Caco-2 (cell line): ENCODE data around the gene SGCG. TPM values are rescaled to one million over a fixed set of nuclear protein-coding genes. Genes with fewer than 3 reads are reported as not detected.

Experiments
- BruUV-seq: library from RNA; stranded (reverse); fragments of 400-500 nt; replicated peaks from 2 replicates; lab custom pipeline; 2021; lab: Mats Ljungman, UMichigan
- CTCF ChIA-PET: fragments of 300-600 bp; sonication (Branson Sonifier 250); formaldehyde crosslinking; loops from one replicate; lab custom pipeline; 2022; ENCODE audit warnings: antibody characterized with exemption; lab: Charles Lee
- POLR2A ChIA-PET: fragments of 300-600 bp; sonication (Branson Sonifier 250); formaldehyde crosslinking; loops from one replicate; lab custom pipeline; 2022; ENCODE audit warnings: antibody characterized with exemption; lab: Charles Lee
- DNase-seq, 2 experiments: peaks; one replicate each; pipeline versions ENCODE4 v3.0.0 to v3.0.0-alpha.2; 2020 to 2022
- H3K27me3 ChIP-seq: replicated peaks from 2 replicates; pipeline ENCODE4 v1.6.0; 2011; ENCODE audit warnings: low read length; ENCODE audit not compliant: control insufficient read depth, insufficient read depth
- H3K36me3 ChIP-seq: 2 replicates; pipeline ENCODE4 v1.5.1; 2011; ENCODE audit warnings: low read length; ENCODE audit not compliant: control insufficient read depth, insufficient read depth
- H3K4me1 ChIP-seq: fragments of 250-450 bp; sonication (Bioruptor Pico); 2 replicates; pipeline ENCODE4 v1.5.1; 2020; ENCODE audit warnings: mild to moderate bottlenecking
- H3K4me3 ChIP-seq: 2 replicates; pipeline ENCODE4 v1.5.1; 2011; ENCODE audit warnings: low read depth, mild to moderate bottlenecking, control low read depth, low read length
- H3K9me3 ChIP-seq: fragments of 250-450 bp; sonication (Bioruptor Pico); 2 replicates; pipeline ENCODE4 v1.5.1; 2020; ENCODE audit warnings: mild to moderate bottlenecking, moderate library complexity
- H3K27ac Mint-ChIP-seq: one replicate; pipeline ENCODE4 v1.8.0; 2022; ENCODE audit warnings: mixed read lengths; ENCODE audit not compliant: unreplicated experiment
- H3K27me3 Mint-ChIP-seq: one replicate; pipeline ENCODE4 v1.8.0; 2022; ENCODE audit warnings: mixed read lengths; ENCODE audit not compliant: insufficient read depth, unreplicated experiment
- H3K36me3 Mint-ChIP-seq: one replicate; pipeline ENCODE4 v1.8.0; 2022; ENCODE audit warnings: mild to moderate bottlenecking, mixed read lengths; ENCODE audit not compliant: insufficient read depth, unreplicated experiment
- H3K4me1 Mint-ChIP-seq: one replicate; pipeline ENCODE4 v1.8.0; 2022; ENCODE audit warnings: low read depth, mixed read lengths; ENCODE audit not compliant: unreplicated experiment
- H3K4me3 Mint-ChIP-seq: one replicate; pipeline ENCODE4 v1.8.0; 2022; ENCODE audit warnings: mild to moderate bottlenecking, moderate library complexity, mixed read lengths; ENCODE audit not compliant: unreplicated experiment
- H3K9me3 Mint-ChIP-seq: one replicate; pipeline ENCODE4 v1.8.0; 2022; ENCODE audit warnings: mixed read lengths; ENCODE audit not compliant: unreplicated experiment
- CTCF ChIP-seq, 2 experiments: fragments of 200-600 bp in 1 of 2; IDR thresholded peaks; 1 replicate in 1 of 2; 2 replicates in 1 of 2; pipeline versions ENCODE4 v1.5.1 to v1.8.0; 2011 to 2022; ENCODE audit warnings: antibody characterized with exemption in 1 of 2, control low read depth in 1 of 2, inconsistent platforms in 1 of 2, low read depth in 1 of 2, low read length in 1 of 2, mild to moderate bottlenecking in 1 of 2, moderate library complexity in 1 of 2; ENCODE audit not compliant: insufficient read depth in 1 of 2, severe bottlenecking in 1 of 2, unreplicated experiment in 1 of 2
- intact Hi-C: fragments of 100-400 bp; cut with micrococcal nuclease; formaldehyde crosslinking; loops from one replicate; pipeline ENCODE4 v1.10.0; 2022; ENCODE audit not compliant: unreplicated experiment
- total RNA-seq: library from RNA; stranded (reverse); gene quantifications from 2 replicates; pipeline ENCODE4 v1.2.3, GENCODE V29; 2022

Gene SGCG
- total RNA-seq, 1 experiment from 2014 or later, result not detected

- H3K27me3 ChIP-seq, result no peaks in the 10 kb centered on the region
- BruUV-seq, result no TSS peak
These were observed 21.6 kb downstream of the SGCG start for GRCh38 chr13:23202383-23202782.

GRCh38 chr13:23203516-23203915, 22.7 kb downstream of the SGCG start:
- no peaks in the 10 kb centered on the region for H3K4me1 Mint-ChIP-seq
- no peak overlapping the region for H3K4me3 Mint-ChIP-seq
- Histone ChIP-seq H3K4me3 (no peak overlapping the region), H3K27me3 (no peaks in the 10 kb centered on the region), H3K9me3 (no peaks in the 10 kb centered on the region), H3K4me1 (no peaks in the 10 kb centered on the region), H3K36me3 (no peaks in the 10 kb centered on the region)
- CTCF ChIA-PET, result no interaction called here
- peaks cover 16% of the 10 kb centered on the region for H3K27me3 Mint-ChIP-seq
- DNase-seq, result no peak
- POLR2A ChIA-PET, result no interaction called here
- intact Hi-C loops, result no loop called here
- no TSS peak for BruUV-seq
- no peak for TF ChIP-seq CTCF (IDR thresholded peaks at IDR 0.05; ENCODE audit: insufficient read depth in 1 of 2, low read depth in 1 of 2, low read length in 1 of 2, severe bottlenecking in 1 of 2, unreplicated experiment in 1 of 2)
- no peaks in the 10 kb centered on the region for H3K36me3 Mint-ChIP-seq
- H3K9me3 Mint-ChIP-seq, result no peaks in the 10 kb centered on the region
- H3K27ac Mint-ChIP-seq, result no peak overlapping the region

More at GRCh38 chr13:23202383-23202782, 21.6 kb downstream of the SGCG start:
- CTCF ChIA-PET, result no interaction called here
- Mint-ChIP-seq H3K4me3 (no peak overlapping the region), H3K36me3 (no peaks in the 10 kb centered on the region), H3K27ac (no peak overlapping the region), H3K9me3 (no peaks in the 10 kb centered on the region), H3K4me1 (no peaks in the 10 kb centered on the region), H3K27me3 (peaks cover 16% of the 10 kb centered on the region)
- TF ChIP-seq CTCF (IDR thresholded peaks at IDR 0.05; ENCODE audit: insufficient read depth in 1 of 2, low read depth in 1 of 2, low read length in 1 of 2, severe bottlenecking in 1 of 2, unreplicated experiment in 1 of 2), result no peak
- no peak for DNase-seq
- POLR2A ChIA-PET, result no interaction called here
- Histone ChIP-seq H3K9me3 (no peaks in the 10 kb centered on the region), H3K36me3 (no peaks in the 10 kb centered on the region), H3K4me1 (no peaks in the 10 kb centered on the region), H3K4me3 (no peak overlapping the region)
- intact Hi-C loops, result no loop called here

- no peaks in the 10 kb centered on the region for H3K9me3 ChIP-seq
- intact Hi-C loops, result no loop called here
- H3K27me3 ChIP-seq, result no peaks in the 10 kb centered on the region
- H3K4me1 ChIP-seq, result no peaks in the 10 kb centered on the region
- no peak for DNase-seq
- ChIA-PET CTCF (no interaction called here), POLR2A (no interaction called here)
- no peaks in the 10 kb centered on the region for H3K36me3 Mint-ChIP-seq
- no peaks in the 10 kb centered on the region for H3K4me1 Mint-ChIP-seq
- H3K9me3 Mint-ChIP-seq, result no peaks in the 10 kb centered on the region
- no peak for TF ChIP-seq CTCF (IDR thresholded peaks at IDR 0.05; ENCODE audit: insufficient read depth in 1 of 2, low read depth in 1 of 2, low read length in 1 of 2, severe bottlenecking in 1 of 2, unreplicated experiment in 1 of 2)
- H3K27me3 Mint-ChIP-seq, result peaks cover 16% of the 10 kb centered on the region
- H3K4me3 Mint-ChIP-seq, result no peak overlapping the region
- H3K4me3 ChIP-seq, result no peak overlapping the region
- no peaks in the 10 kb centered on the region for H3K36me3 ChIP-seq
- no peak overlapping the region for H3K27ac Mint-ChIP-seq
- BruUV-seq, result no TSS peak
These were observed 25.0 kb downstream of the SGCG start for GRCh38 chr13:23205807-23206206.
